ENCODE results near the gene OLA1. TPM values are rescaled to one million over a fixed set of nuclear protein-coding genes. Genes with fewer than 3 reads are reported as not detected.

OLA1 gene
- polyA plus RNA-seq, 1 donor (not counting 4 experiments of a cell fraction or from before 2014, with no cell fraction given) = 217 TPM

DNA sequence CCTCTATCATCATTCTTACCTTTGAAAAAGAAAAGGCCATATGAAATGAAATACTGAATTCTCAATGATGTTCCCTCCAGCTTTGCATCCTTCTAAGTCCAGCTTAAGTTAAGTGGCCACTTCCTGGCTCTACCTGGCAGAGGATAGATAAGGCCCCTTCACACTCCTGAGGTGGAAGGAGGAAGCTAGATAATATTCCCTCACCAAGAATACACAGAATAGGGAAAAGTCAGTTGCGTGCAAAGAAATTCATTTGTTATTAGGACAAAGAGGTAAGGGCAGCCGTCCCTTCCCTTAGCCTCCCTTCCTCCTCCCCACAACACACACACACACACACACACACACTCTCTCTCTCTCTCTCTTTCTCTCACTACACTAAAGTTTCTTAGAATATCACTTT, 37.5 kb downstream of the OLA1 start:
- H3K4me1 ChIP-seq (ENCODE audit: control insufficient read depth, extremely low read depth, insufficient read depth, low read length) = no peaks in the 10 kb centered on the region
- H3K9me1 ChIP-seq (ENCODE audit: control insufficient read depth, extremely low read depth, insufficient read depth, low read length) = no peaks in the 10 kb centered on the region
- no peaks in the 10 kb centered on the region for H3K27me3 ChIP-seq (ENCODE audit: control insufficient read depth, extremely low read depth, insufficient read depth, low read length)
- no peak overlapping the region for H3K9ac ChIP-seq (ENCODE audit: control insufficient read depth, extremely low read depth, insufficient read depth, low read length)
- H3K79me2 ChIP-seq (ENCODE audit: control insufficient read depth, insufficient read depth, low read length) = peaks cover 46% of the 10 kb centered on the region
- H3K36me3 ChIP-seq (ENCODE audit: control insufficient read depth in 2 of 2, extremely low read depth in 1 of 2, insufficient read depth in 2 of 2, low read length in 2 of 2) = peaks cover 0 to 2% of the 10 kb centered on the region in 2 experiments
- TF ChIP-seq, protein P1, sequence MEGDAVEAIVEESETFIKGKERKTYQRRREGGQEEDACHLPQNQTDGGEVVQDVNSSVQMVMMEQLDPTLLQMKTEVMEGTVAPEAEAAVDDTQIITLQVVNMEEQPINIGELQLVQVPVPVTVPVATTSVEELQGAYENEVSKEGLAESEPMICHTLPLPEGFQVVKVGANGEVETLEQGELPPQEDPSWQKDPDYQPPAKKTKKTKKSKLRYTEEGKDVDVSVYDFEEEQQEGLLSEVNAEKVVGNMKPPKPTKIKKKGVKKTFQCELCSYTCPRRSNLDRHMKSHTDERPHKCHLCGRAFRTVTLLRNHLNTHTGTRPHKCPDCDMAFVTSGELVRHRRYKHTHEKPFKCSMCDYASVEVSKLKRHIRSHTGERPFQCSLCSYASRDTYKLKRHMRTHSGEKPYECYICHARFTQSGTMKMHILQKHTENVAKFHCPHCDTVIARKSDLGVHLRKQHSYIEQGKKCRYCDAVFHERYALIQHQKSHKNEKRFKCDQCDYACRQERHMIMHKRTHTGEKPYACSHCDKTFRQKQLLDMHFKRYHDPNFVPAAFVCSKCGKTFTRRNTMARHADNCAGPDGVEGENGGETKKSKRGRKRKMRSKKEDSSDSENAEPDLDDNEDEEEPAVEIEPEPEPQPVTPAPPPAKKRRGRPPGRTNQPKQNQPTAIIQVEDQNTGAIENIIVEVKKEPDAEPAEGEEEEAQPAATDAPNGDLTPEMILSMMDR (optimal IDR thresholded peaks at IDR 0.05 in 1 of 3, IDR thresholded peaks at IDR 0.05 in 1 of 3, conservative IDR thresholded peaks at IDR 0.05 in 1 of 3; ENCODE audit: extremely low read depth in 1 of 3, insufficient read depth in 2 of 3, low read length in 3 of 3) = no peak
- TF ChIP-seq EZH2 (IDR thresholded peaks at IDR 0.05; ENCODE audit: low read length) = no peak
- no peaks in the 10 kb centered on the region for H4K20me1 ChIP-seq (ENCODE audit: control insufficient read depth, extremely low read depth, insufficient read depth, low read length)
- dilution Hi-C loops (cut with MboI; ENCODE audit: extremely low pct_ligation_motif_present, low sequenced_read_pairs) = no loop called here
- H2AFZ ChIP-seq (ENCODE audit: control insufficient read depth, low read length) = no peak overlapping the region
- DNase-seq (ENCODE audit: low read depth, low spot score) = no peak
- no peaks in the 10 kb centered on the region for H3K9me3 ChIP-seq (ENCODE audit: control insufficient read depth, low read depth, low read length)
- no peak overlapping the region for H3K4me2 ChIP-seq (ENCODE audit: control insufficient read depth, extremely low read depth, insufficient read depth, low read depth, low read length)
- H3K27ac ChIP-seq (ENCODE audit: control insufficient read depth, insufficient read depth, low read length) = no peak overlapping the region
- no peak for FAIRE-seq
- no peak overlapping the region for H3K4me3 ChIP-seq (ENCODE audit: control insufficient read depth in 2 of 3, extremely low read depth in 1 of 3, insufficient read depth in 2 of 3, low read depth in 1 of 3, low read length in 3 of 3)

DNA sequence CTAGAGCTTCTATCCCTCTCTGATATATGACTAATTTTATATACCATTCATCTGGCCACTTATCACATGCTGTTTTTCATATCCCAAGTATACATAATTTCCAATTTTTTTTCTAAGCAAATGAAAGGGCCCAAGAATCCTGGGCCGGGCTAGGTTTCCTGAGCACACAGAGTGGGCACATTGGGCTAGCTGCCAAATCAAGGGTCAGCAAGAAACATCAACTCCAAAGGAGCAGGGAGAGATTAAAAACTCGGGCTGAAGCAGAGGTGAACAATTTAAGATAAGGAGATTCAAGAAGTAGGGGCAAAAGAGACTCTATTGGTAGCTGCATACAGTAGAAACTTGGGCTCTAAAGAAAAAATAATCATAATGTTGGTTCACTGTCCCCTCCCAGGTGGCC, 39.0 kb downstream of the OLA1 start:
- FAIRE-seq (no peak), DNase-seq (ENCODE audit: low read depth, low spot score) (no peak)
- Histone ChIP-seq H3K4me2 (ENCODE audit: control insufficient read depth, extremely low read depth, insufficient read depth, low read depth, low read length) (no peak overlapping the region), H3K36me3 (ENCODE audit: control insufficient read depth in 2 of 2, extremely low read depth in 1 of 2, insufficient read depth in 2 of 2, low read length in 2 of 2) (peaks cover 0 to 2% of the 10 kb centered on the region in 2 experiments), H3K9ac (ENCODE audit: control insufficient read depth, extremely low read depth, insufficient read depth, low read length) (no peak overlapping the region), H3K9me3 (ENCODE audit: control insufficient read depth, low read depth, low read length) (no peaks in the 10 kb centered on the region), H3K4me1 (ENCODE audit: control insufficient read depth, extremely low read depth, insufficient read depth, low read length) (no peaks in the 10 kb centered on the region), H3K4me3 (ENCODE audit: control insufficient read depth in 2 of 3, extremely low read depth in 1 of 3, insufficient read depth in 2 of 3, low read depth in 1 of 3, low read length in 3 of 3) (no peak overlapping the region), H3K27me3 (ENCODE audit: control insufficient read depth, extremely low read depth, insufficient read depth, low read length) (no peaks in the 10 kb centered on the region), H3K9me1 (ENCODE audit: control insufficient read depth, extremely low read depth, insufficient read depth, low read length) (no peaks in the 10 kb centered on the region), H3K79me2 (ENCODE audit: control insufficient read depth, insufficient read depth, low read length) (peaks cover 55% of the 10 kb centered on the region), H3K27ac (ENCODE audit: control insufficient read depth, insufficient read depth, low read length) (no peak overlapping the region), H4K20me1 (ENCODE audit: control insufficient read depth, extremely low read depth, insufficient read depth, low read length) (no peaks in the 10 kb centered on the region), H2AFZ (ENCODE audit: control insufficient read depth, low read length) (no peak overlapping the region)
- dilution Hi-C loops (cut with MboI; ENCODE audit: extremely low pct_ligation_motif_present, low sequenced_read_pairs) = no loop called here
- no peak for TF ChIP-seq EZH2 (IDR thresholded peaks at IDR 0.05; ENCODE audit: low read length)
- TF ChIP-seq, protein P1 (optimal IDR thresholded peaks at IDR 0.05 in 1 of 3, IDR thresholded peaks at IDR 0.05 in 1 of 3, conservative IDR thresholded peaks at IDR 0.05 in 1 of 3; ENCODE audit: extremely low read depth in 1 of 3, insufficient read depth in 2 of 3, low read length in 3 of 3) = no peak

Data from keratinocyte (primary cell).